T-helper 17 cell (primary cell): Measurements from ENCODE around the gene VEGFA. TPM values are rescaled to one million over a fixed set of nuclear protein-coding genes. Genes with fewer than 3 reads are reported as not detected.

ENCODE experiments used
- ATAC-seq: fragments of 150-1000 bp; cut with Tn5 transposase; 2 replicates; pipeline ENCODE4 v1.10.0; 2021; ENCODE audit warnings: mild to moderate bottlenecking, moderate library complexity
- DNase-seq, 3 donors: peaks; one replicate each; pipeline versions ENCODE4 v3.0.0 to v3.0.0-alpha.2; 2020 to 2021
- H3K9me3 ChIP-seq: one replicate; pipeline ENCODE4 v1.7.0; 2013; ENCODE audit warnings: low read length, mild to moderate bottlenecking; ENCODE audit not compliant: control insufficient read depth, poor library complexity, severe bottlenecking
- H3K27ac Mint-ChIP-seq: one replicate; pipeline ENCODE4 v1.8.0; 2022; ENCODE audit warnings: mild to moderate bottlenecking, moderate library complexity, mixed read lengths
- H3K27me3 Mint-ChIP-seq: one replicate; pipeline ENCODE4 v1.8.0; 2022; ENCODE audit warnings: mixed read lengths
- H3K36me3 Mint-ChIP-seq: one replicate; pipeline ENCODE4 v1.8.0; 2022; ENCODE audit warnings: low read depth, mixed read lengths
- H3K4me1 Mint-ChIP-seq: one replicate; pipeline ENCODE4 v1.8.0; 2022; ENCODE audit warnings: mild to moderate bottlenecking, mixed read lengths
- H3K4me3 Mint-ChIP-seq: one replicate; pipeline ENCODE4 v1.8.0; 2022; ENCODE audit warnings: mild to moderate bottlenecking, moderate library complexity, mixed read lengths
- total RNA-seq, 4 donors: library from RNA in 2 of 4; stranded (reverse) in 2 of 4; gene quantifications; one replicate each; pipeline ENCODE4 v1.2.3 and lab custom pipeline; 2022 to 2026

The VEGFA gene
- total RNA-seq, 2 donors from 2014 or later = 5.6 to 6.3 TPM

GRCh38 chr6:43774776-43775534 is 4.9 kb downstream of the VEGFA start:
- H3K4me3 Mint-ChIP-seq = peak overlapping the region; percentile 52
- ATAC-seq = peak; percentile 37
- DNase-seq = peak; percentile 40 to 52 (median 50)
- H3K27me3 Mint-ChIP-seq = peaks cover 15% of the 10 kb centered on the region
- H3K27ac Mint-ChIP-seq = no peak overlapping the region
- H3K4me1 Mint-ChIP-seq = peaks cover 17% of the 10 kb centered on the region
- H3K36me3 Mint-ChIP-seq = no peaks in the 10 kb centered on the region
- no peaks in the 10 kb centered on the region for H3K9me3 ChIP-seq

- no peaks in the 10 kb centered on the region for H3K36me3 Mint-ChIP-seq
- peak overlapping the region; percentile 25 for H3K4me3 Mint-ChIP-seq
- no peak overlapping the region for H3K27ac Mint-ChIP-seq
- H3K9me3 ChIP-seq = no peaks in the 10 kb centered on the region
- peaks cover 15% of the 10 kb centered on the region for H3K27me3 Mint-ChIP-seq
- ATAC-seq = no peak
- no peak for DNase-seq
- H3K4me1 Mint-ChIP-seq = peaks cover 14% of the 10 kb centered on the region
Measured at GRCh38 chr6:43775535-43775885, 5.5 kb downstream of the VEGFA start.

GRCh38 chr6:43776115-43776798 is 6.2 kb downstream of the VEGFA start:
- H3K9me3 ChIP-seq = no peaks in the 10 kb centered on the region
- peaks cover 13% of the 10 kb centered on the region for H3K4me1 Mint-ChIP-seq
- ATAC-seq (no peak), DNase-seq (no peak)
- no peak overlapping the region for H3K27ac Mint-ChIP-seq
- peaks cover 15% of the 10 kb centered on the region for H3K27me3 Mint-ChIP-seq
- H3K4me3 Mint-ChIP-seq = no peak overlapping the region
- no peaks in the 10 kb centered on the region for H3K36me3 Mint-ChIP-seq

- no peak overlapping the region for H3K27ac Mint-ChIP-seq
- no peak for ATAC-seq
- H3K4me3 Mint-ChIP-seq = no peak overlapping the region
- peaks cover 12% of the 10 kb centered on the region for H3K4me1 Mint-ChIP-seq
- H3K27me3 Mint-ChIP-seq = peaks cover 21% of the 10 kb centered on the region
- H3K9me3 ChIP-seq = no peaks in the 10 kb centered on the region
- no peaks in the 10 kb centered on the region for H3K36me3 Mint-ChIP-seq
- no peak for DNase-seq
Measured at GRCh38 chr6:43776799-43777776, 7.1 kb downstream of the VEGFA start.

GRCh38 chr6:43778131-43778855 is 8.3 kb downstream of the VEGFA start:
- Mint-ChIP-seq H3K27me3 (peaks cover 15% of the 10 kb centered on the region), H3K36me3 (no peaks in the 10 kb centered on the region), H3K4me3 (no peak overlapping the region), H3K27ac (no peak overlapping the region), H3K4me1 (peaks cover 10% of the 10 kb centered on the region)
- ATAC-seq (no peak), DNase-seq (no peak)
- no peaks in the 10 kb centered on the region for H3K9me3 ChIP-seq

DNA sequence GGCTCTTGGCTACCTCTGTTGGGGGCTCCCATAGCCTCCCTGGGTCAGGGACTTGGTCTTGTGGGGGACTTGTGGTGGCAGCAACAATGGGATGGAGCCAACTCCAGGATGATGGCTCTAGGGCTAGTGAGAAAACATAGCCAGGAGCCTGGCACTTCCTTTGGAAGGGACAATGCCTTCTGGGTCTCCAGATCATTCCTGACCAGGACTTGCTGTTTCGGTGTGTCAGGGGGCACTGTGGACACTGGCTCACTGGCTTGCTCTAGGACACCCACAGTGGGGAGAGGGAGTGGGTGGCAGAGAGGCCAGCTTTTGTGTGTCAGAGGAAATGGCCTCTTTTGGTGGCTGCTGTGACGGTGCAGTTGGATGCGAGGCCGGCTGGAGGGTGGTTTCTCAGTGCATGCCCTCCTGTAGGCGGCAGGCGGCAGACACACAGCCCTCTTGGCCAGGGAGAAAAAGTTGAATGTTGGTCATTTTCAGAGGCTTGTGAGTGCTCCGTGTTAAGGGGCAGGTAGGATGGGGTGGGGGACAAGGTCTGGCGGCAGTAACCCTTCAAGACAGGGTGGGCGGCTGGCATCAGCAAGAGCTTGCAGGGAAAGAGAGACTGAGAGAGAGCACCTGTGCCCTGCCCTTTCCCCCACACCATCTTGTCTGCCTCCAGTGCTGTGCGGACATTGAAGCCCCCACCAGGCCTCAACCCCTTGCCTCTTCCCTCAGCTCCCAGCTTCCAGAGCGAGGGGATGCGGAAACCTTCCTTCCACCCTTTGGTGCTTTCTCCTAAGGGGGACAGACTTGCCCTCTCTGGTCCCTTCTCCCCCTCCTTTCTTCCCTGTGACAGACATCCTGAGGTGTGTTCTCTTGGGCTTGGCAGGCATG is 9.2 kb downstream of the VEGFA start:
- Mint-ChIP-seq H3K4me1 (peaks cover 8% of the 10 kb centered on the region), H3K27me3 (peaks cover 6% of the 10 kb centered on the region), H3K36me3 (no peaks in the 10 kb centered on the region), H3K4me3 (no peak overlapping the region), H3K27ac (no peak overlapping the region)
- H3K9me3 ChIP-seq = no peaks in the 10 kb centered on the region
- DNase-seq (no peak), ATAC-seq (no peak)

DNA sequence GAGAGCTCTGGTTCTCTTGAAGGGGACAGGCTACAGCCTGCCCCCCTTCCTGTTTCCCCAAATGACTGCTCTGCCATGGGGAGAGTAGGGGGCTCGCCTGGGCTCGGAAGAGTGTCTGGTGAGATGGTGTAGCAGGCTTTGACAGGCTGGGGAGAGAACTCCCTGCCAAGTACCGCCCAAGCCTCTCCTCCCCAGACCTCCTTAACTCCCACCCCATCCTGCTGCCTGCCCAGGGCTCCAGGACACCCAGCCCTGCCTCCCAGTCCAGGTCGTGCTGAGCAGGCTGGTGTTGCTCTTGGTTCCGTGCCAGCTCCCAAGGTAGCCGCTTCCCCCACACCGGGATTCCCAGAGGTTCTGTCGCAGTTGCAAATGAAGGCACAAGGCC is 9.8 kb downstream of the VEGFA start:
- H3K27me3 Mint-ChIP-seq = peaks cover 6% of the 10 kb centered on the region
- H3K4me3 Mint-ChIP-seq = no peak overlapping the region
- no peak overlapping the region for H3K27ac Mint-ChIP-seq
- peaks cover 5% of the 10 kb centered on the region for H3K4me1 Mint-ChIP-seq
- DNase-seq = no peak
- no peaks in the 10 kb centered on the region for H3K9me3 ChIP-seq
- ATAC-seq = no peak
- H3K36me3 Mint-ChIP-seq = no peaks in the 10 kb centered on the region

DNA sequence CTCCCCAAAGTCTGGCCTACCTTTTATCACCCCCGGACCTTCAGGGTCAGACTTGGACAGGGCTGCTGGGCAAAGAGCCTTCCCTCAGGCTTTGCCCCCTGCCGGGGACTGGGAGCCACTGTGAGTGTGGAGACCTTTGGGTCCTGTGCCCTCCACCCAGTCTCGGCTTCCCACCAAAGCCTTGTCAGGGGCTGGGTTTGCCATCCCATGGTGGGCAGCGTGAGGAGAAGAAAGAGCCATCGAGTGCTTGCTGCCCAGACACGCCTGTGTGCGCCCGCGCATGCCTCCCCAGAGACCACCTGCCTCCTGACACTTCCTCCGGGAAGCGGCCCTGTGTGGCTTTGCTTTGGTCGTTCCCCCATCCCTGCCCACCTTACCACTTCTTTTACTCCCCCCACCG is 10.3 kb downstream of the VEGFA start:
- ATAC-seq = no peak
- H3K36me3 Mint-ChIP-seq = no peaks in the 10 kb centered on the region
- DNase-seq = no peak
- no peaks in the 10 kb centered on the region for H3K9me3 ChIP-seq
- peaks cover 2% of the 10 kb centered on the region for H3K4me1 Mint-ChIP-seq
- H3K4me3 Mint-ChIP-seq = no peak overlapping the region
- no peak overlapping the region for H3K27ac Mint-ChIP-seq
- H3K27me3 Mint-ChIP-seq = peaks cover 6% of the 10 kb centered on the region

- H3K4me3 Mint-ChIP-seq = no peak overlapping the region
- no peak overlapping the region for H3K27ac Mint-ChIP-seq
- no peaks in the 10 kb centered on the region for H3K36me3 Mint-ChIP-seq
Measured at GRCh38 chr6:43780941-43781928, 11.2 kb downstream of the VEGFA start.

DNA sequence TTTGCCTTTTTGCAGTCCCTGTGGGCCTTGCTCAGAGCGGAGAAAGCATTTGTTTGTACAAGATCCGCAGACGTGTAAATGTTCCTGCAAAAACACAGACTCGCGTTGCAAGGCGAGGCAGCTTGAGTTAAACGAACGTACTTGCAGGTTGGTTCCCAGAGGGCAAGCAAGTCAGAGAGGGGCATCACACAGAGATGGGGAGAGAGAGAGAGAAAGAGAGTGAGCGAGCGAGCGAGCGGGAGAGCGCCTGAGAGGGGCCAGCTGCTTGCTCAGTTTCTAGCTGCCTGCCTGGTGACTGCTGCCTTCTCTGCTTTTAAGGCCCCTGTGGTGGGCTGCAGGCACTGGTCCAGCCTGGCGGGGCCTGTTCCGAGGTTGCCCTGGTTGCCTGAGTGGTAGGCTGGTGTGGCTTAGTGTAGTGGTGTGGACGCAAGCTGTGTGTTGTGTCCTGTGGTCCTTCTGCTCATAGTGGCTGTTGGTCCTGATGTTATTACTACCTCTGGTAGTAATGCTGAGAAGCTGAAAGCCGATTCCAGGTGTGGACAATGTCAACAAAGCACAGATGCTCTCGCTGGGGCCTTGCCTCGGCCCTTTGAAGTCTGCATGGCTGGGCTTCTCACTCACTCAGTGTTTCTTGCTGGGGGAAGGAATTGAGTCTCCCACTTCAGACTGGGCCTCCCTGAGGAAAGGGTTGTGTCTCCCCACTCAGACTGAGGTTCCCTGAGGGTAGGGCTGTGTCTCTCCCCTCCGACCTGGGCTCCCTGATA is 12.1 kb downstream of the VEGFA start:
- H3K27me3 Mint-ChIP-seq = peaks cover 6% of the 10 kb centered on the region
- H3K4me1 Mint-ChIP-seq = no peaks in the 10 kb centered on the region
- no peaks in the 10 kb centered on the region for H3K9me3 ChIP-seq
- no peak overlapping the region for H3K4me3 Mint-ChIP-seq
- H3K36me3 Mint-ChIP-seq = no peaks in the 10 kb centered on the region
- no peak for DNase-seq
- H3K27ac Mint-ChIP-seq = no peak overlapping the region
- ATAC-seq = no peak

More at GRCh38 chr6:43780941-43781928, 11.2 kb downstream of the VEGFA start:
- H3K9me3 ChIP-seq = no peaks in the 10 kb centered on the region
- peaks cover 6% of the 10 kb centered on the region for H3K27me3 Mint-ChIP-seq
- no peaks in the 10 kb centered on the region for H3K4me1 Mint-ChIP-seq
- no peak for DNase-seq
- ATAC-seq = no peak
